GM12878 (cell line): ENCODE data around the gene RPS10. TPM values are rescaled to one million over a fixed set of nuclear protein-coding genes. Genes with fewer than 3 reads are reported as not detected.

ENCODE experiments used
- ATAC-seq: fragments of 200-7000 bp; cut with Tn5 transposase; 3 replicates; pipeline ENCODE4 v1.9.1; 2020; ENCODE audit warnings: mild to moderate bottlenecking, moderate library complexity
- BruUV-seq: library from RNA; stranded (reverse); fragments of 400-500 nt; replicated peaks from 2 replicates; lab custom pipeline; 2021; lab: Mats Ljungman, UMichigan
- CTCF ChIA-PET: fragments of 300-600 bp; sonication (Branson Sonifier 250); formaldehyde crosslinking; extraction: SDS; loops from one replicate; lab custom pipeline; 2021; ENCODE audit warnings: inconsistent platforms; lab: Yijun Ruan, JAX
- POLR2A ChIA-PET: fragments of 350-600 bp; formaldehyde crosslinking; extraction: SDS; loops from one replicate; lab custom pipeline; 2021; ENCODE audit warnings: inconsistent platforms; lab: Charles Lee
- RAD21 ChIA-PET: fragments of 300-600 bp; sonication (Branson Sonifier 250); formaldehyde crosslinking; loops from one replicate; lab custom pipeline; 2023; ENCODE audit warnings: antibody characterized with exemption; ENCODE audit not compliant: unreplicated experiment; lab: Charles Lee
- SMC1A ChIA-PET: fragments of 300-600 bp; sonication (Branson Sonifier 250); formaldehyde crosslinking; loops from one replicate; lab custom pipeline; 2023; ENCODE audit not compliant: unreplicated experiment, uncharacterized antibody; lab: Charles Lee
- DNase-seq: peaks from one replicate; pipeline ENCODE4 v3.0.0-alpha.2; 2011; ENCODE audit warnings: low read depth, low spot score
- FAIRE-seq: peaks from 3 replicates; lab custom pipeline; 2011; peaks lifted over from hg19 to GRCh38; lab: Jason Lieb, UNC
- H2AFZ ChIP-seq: 2 replicates; pipeline ENCODE4 v1.6.0; 2011; ENCODE audit warnings: low read depth, low read length, control low read depth; ENCODE audit not compliant: control insufficient read depth
- H3K27ac ChIP-seq: 2 replicates; pipeline ENCODE4 v1.5.1; 2011; ENCODE audit warnings: control low read depth; ENCODE audit not compliant: control insufficient read depth, insufficient read depth
- H3K27me3 ChIP-seq, 2 experiments: replicated peaks in 1 of 2; 2 replicates each; pipeline versions ENCODE4 v1.6.0 to v1.6.1; 2011; ENCODE audit warnings: low read length in 1 of 2; ENCODE audit not compliant: control insufficient read depth in 2 of 2, insufficient read depth in 2 of 2
- H3K36me3 ChIP-seq, 2 experiments: 2 replicates each; pipeline ENCODE4 v1.5.1; 2011; ENCODE audit warnings: low read length in 1 of 2; ENCODE audit not compliant: control insufficient read depth in 2 of 2, insufficient read depth in 2 of 2
- H3K4me1 ChIP-seq: 2 replicates; pipeline ENCODE4 v1.6.1; 2011; ENCODE audit warnings: mild to moderate bottlenecking, low read length, moderate library complexity, mixed read lengths; ENCODE audit not compliant: control insufficient read depth, insufficient read depth
- H3K4me2 ChIP-seq: 2 replicates; pipeline ENCODE4 v1.6.0; 2011; ENCODE audit warnings: control low read depth; ENCODE audit not compliant: control insufficient read depth, insufficient read depth
- H3K4me3 ChIP-seq: fragments of 200-600 bp; sonication (generic); 2 replicates; pipeline ENCODE4 v1.5.1; 2016
- H3K79me2 ChIP-seq: 2 replicates; pipeline ENCODE4 v1.6.0; 2011; ENCODE audit warnings: low read length; ENCODE audit not compliant: control insufficient read depth, insufficient read depth
- H3K9ac ChIP-seq: 2 replicates; pipeline ENCODE4 v1.8.0; 2011; ENCODE audit warnings: low read length, control low read depth, mixed read lengths; ENCODE audit not compliant: control insufficient read depth, insufficient read depth
- H3K9me3 ChIP-seq: replicated peaks from 3 replicates; pipeline ENCODE4 v1.5.1; 2011; ENCODE audit warnings: mild to moderate bottlenecking, low read length; ENCODE audit not compliant: control insufficient read depth, insufficient read depth
- H4K20me1 ChIP-seq: 2 replicates; pipeline ENCODE4 v1.6.0; 2011; ENCODE audit not compliant: control insufficient read depth, insufficient read depth
- CHD4 ChIP-seq: fragments of 200-600 bp; sonication (generic); IDR thresholded peaks from 2 replicates; pipeline ENCODE4 v1.6.1; 2016; ENCODE audit warnings: mild to moderate bottlenecking
- ETV6 ChIP-seq, 2 experiments: fragments of 450-650 bp in 1 of 2; IDR thresholded peaks in 1 of 2; conservative IDR thresholded peaks in 1 of 2; 2 replicates each; pipeline ENCODE4 v1.6.1; 2014; ENCODE audit warnings: antibody characterized with exemption in 1 of 2, borderline replicate concordance in 1 of 2, low read depth in 1 of 2, mild to moderate bottlenecking in 1 of 2, moderate library complexity in 1 of 2
- GATAD2B ChIP-seq: fragments of 450-650 bp; conservative IDR thresholded peaks from 2 replicates; pipeline ENCODE4 v1.6.1; 2017; ENCODE audit warnings: low read depth, mild to moderate bottlenecking, moderate library complexity
- MEF2B ChIP-seq: fragments of 450-650 bp; IDR thresholded peaks from 2 replicates; pipeline ENCODE4 v1.6.1; 2018; ENCODE audit warnings: mild to moderate bottlenecking, moderate library complexity; ENCODE audit not compliant: partially characterized antibody, poor library complexity, severe bottlenecking
- RUNX3 ChIP-seq: IDR thresholded peaks from 2 replicates; pipeline ENCODE4 v1.6.1; 2012; ENCODE audit warnings: low read length, inconsistent platforms
- SMC3 ChIP-seq: IDR thresholded peaks from 2 replicates; pipeline ENCODE4 v1.6.1; 2011; ENCODE audit warnings: low read length, improper control_type of control experiment, borderline replicate concordance
- SRF ChIP-seq, 2 experiments: IDR thresholded peaks; 2 replicates each; pipeline ENCODE4 v1.6.1; 2011; ENCODE audit warnings: low read depth in 2 of 2, low read length in 2 of 2, mild to moderate bottlenecking in 1 of 2, moderate library complexity in 1 of 2
- YY1 ChIP-seq: IDR thresholded peaks from 2 replicates; pipeline ENCODE4 v1.6.1; 2011; ENCODE audit warnings: low read depth, mild to moderate bottlenecking, low read length
- ZNF217 ChIP-seq: fragments of 450-650 bp; IDR thresholded peaks from 2 replicates; pipeline ENCODE4 v1.6.1; 2017; ENCODE audit warnings: antibody characterized with exemption, mild to moderate bottlenecking
- ZNF384 ChIP-seq: IDR thresholded peaks from 2 replicates; pipeline ENCODE4 v1.6.1; 2012; ENCODE audit warnings: low read depth, mild to moderate bottlenecking, low read length, improper control_type of control experiment, borderline replicate concordance
- WGBS: methylation state at CpG from one replicate; pipeline ENCODE4 v1.1.6; 2016; ENCODE audit warnings: low lambda C conversion rate; ENCODE audit not compliant: insufficient replicate concordance, insufficient coverage; ENCODE audit errors: missing lambda C conversion rate; 5-methylcytosine and 5-hydroxymethylcytosine counted together
- in situ Hi-C: fragments of 300-500 bp; cut with MboI; formaldehyde crosslinking; loops from 9 replicates; pipeline ENCODE4 v1.14.3; 2018; ENCODE audit warnings: mixed read lengths
- intact Hi-C: fragments of 100-400 bp; cut with micrococcal nuclease; formaldehyde crosslinking; loops from one replicate; pipeline ENCODE4 v1.14.2; 2022; ENCODE audit not compliant: unreplicated experiment
- polyA plus RNA-seq, 11 experiments: library from polyadenylated mRNA; depleted of rRNA in 4 of 11; unstranded in 6 of 11; stranded (reverse) in 5 of 11; fragments of >200 nt; fragmentation: Nextera tagmentation in 4 of 11; fragmentation: Illumina TruSeq in 1 of 11; extraction: Ambion mirVana in 4 of 11; extraction: Trizol in 1 of 11; gene quantifications; 1 replicate in 1 of 11; 2 replicates in 10 of 11; pipeline versions ENCODE4 v1.2.1 to v1.2.3, GENCODE V29; 2011 to 2016; ENCODE audit warnings: inconsistent platforms in 2 of 11, missing spikeins in 2 of 11, low read depth in 1 of 11
- total RNA-seq, 4 experiments: library from RNA; depleted of rRNA in 3 of 4; stranded (reverse); fragments of >200 nt in 3 of 4; fragmentation: Illumina TruSeq in 1 of 4; extraction: Trizol in 1 of 4; gene quantifications; 2 replicates each; pipeline versions ENCODE4 v1.2.1 to v1.2.3, GENCODE V29; 2013 to 2021
- TF ChIP-seq, protein P1 (sequence below): fragments of 450-650 bp; IDR thresholded peaks from 2 replicates; pipeline ENCODE4 v1.6.1; 2017; ENCODE audit warnings: low read depth, mild to moderate bottlenecking, moderate library complexity
- TF ChIP-seq, protein P2 (sequence below), 3 experiments: IDR thresholded peaks in 2 of 3; conservative IDR thresholded peaks in 1 of 3; 2 replicates each; pipeline ENCODE4 v1.5.1; 2011; ENCODE audit warnings: low read depth in 3 of 3, low read length in 3 of 3, mild to moderate bottlenecking in 3 of 3, control low read depth in 2 of 3, moderate library complexity in 2 of 3, inconsistent platforms in 1 of 3, mixed read lengths in 1 of 3; ENCODE audit not compliant: control insufficient read depth in 2 of 3, insufficient read depth in 1 of 3; ENCODE audit errors: extremely low read depth in 1 of 3
- TF ChIP-seq, protein P3 (sequence below): IDR thresholded peaks from 2 replicates; pipeline ENCODE4 v1.6.1; 2011; ENCODE audit warnings: borderline replicate concordance, low read depth, mild to moderate bottlenecking, moderate library complexity, mixed read lengths, low read length; ENCODE audit not compliant: insufficient read depth; ENCODE audit errors: extremely low read length

RPS10 gene
- total and polyA plus RNA-seq, 10 of the 15 experiments (the other 5 are each of a cell fraction or from before 2014, with no cell fraction given): 1,546 to 3,970 (median 2,813) TPM

DNA sequence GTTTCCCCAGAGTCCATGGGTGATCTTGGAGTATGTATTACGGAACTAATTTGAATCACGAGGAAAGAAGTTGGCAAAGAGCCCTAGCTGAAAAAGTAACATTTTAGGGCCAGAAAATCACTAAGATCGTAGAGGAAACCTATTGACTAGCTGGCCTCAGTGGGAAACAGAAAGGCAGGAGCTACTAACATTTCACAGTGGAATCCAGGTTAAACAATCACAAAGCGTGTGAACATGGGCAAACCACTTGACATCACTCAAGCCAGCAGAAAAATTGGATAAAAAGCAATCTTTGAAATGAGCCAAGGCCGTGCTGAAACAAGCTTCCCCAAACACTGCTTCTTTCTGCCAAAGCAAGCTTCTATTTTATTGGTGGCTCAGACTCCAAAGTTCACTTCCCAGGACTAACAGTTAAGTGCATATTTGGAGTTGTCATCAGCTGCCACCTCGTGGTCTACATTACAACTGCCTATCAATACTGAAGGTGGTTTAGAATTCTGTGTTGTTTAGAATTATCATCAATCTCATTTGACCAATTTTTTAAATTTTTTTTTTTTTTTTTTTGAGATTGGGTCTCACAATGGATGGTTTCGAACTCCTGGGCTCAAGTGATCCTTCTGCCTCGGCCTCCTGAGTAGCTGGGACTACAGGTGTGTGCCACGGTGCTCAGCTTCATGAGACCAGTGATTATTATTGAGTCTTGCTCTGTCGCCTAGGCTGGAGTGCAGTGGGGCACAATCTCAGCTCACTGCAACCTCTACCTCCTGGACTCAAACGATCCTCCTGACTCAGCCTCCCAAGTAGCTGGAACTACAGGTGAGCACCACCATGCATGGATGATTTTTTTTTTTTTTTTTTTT, 10.6 kb downstream of the RPS10 start:
- ATAC-seq: peak; percentile 85
- H3K79me2 ChIP-seq: no peaks in the 10 kb centered on the region
- H3K4me1 ChIP-seq: no peaks in the 10 kb centered on the region
- no peak overlapping the region for H3K4me2 ChIP-seq
- no peak for FAIRE-seq
- no peak overlapping the region for H3K4me3 ChIP-seq
- no TSS peak for BruUV-seq
- POLR2A ChIA-PET: interaction anchor here (0.6 to 3.5 kb wide), 6 partner anchors 10 to 196 kb away, joined by 3 to 41 read pairs (median 8); partner anchors contain the start of genes RPS10 and SMIM29
- WGBS: 72% methylated on average over 11 of the region's 11 CpGs
- CTCF ChIA-PET: interaction anchor here (0.6 to 5.1 kb wide), 46 partner anchors 10 to 986 kb away, joined by 3 to 180 read pairs (median 5); partner anchors contain the start of genes NUDT3, RPS10 and SMIM29
- RAD21 ChIA-PET: interaction anchor here (0.6 to 4.7 kb wide), 28 partner anchors 9 to 253 kb away, joined by 3 to 148 read pairs (median 3); partner anchors contain the start of genes NUDT3, RPS10 and SMIM29
- H3K27me3 ChIP-seq: no peaks in the 10 kb centered on the region
- SMC1A ChIA-PET: interaction anchor here (0.6 to 7.9 kb wide), 42 partner anchors 10 to 724 kb away, joined by 3 to 152 read pairs (median 4); partner anchors contain the start of genes HMGA1, RPS10 and SMIM29
- DNase-seq: no peak
- no peaks in the 10 kb centered on the region; the same call in 1 of the 2 replicates for H4K20me1 ChIP-seq
- intact Hi-C loops: loop anchor here (1.0 to 2.0 kb wide), 3 partner anchors 166 to 250 kb away; partner anchors contain the start of gene SMIM29
- peaks cover 10 to 32% of the 10 kb centered on the region in 2 experiments for H3K36me3 ChIP-seq
- no peak overlapping the region for H3K27ac ChIP-seq
- no peak overlapping the region for H2AFZ ChIP-seq
- in situ Hi-C loops: loop anchor here (5.0 kb wide), 1 partner anchor 173 kb away; no protein-coding TSS in a partner anchor
- no peaks in the 10 kb centered on the region for H3K9me3 ChIP-seq
- no peak overlapping the region for H3K9ac ChIP-seq
- TF ChIP-seq, protein P1, sequence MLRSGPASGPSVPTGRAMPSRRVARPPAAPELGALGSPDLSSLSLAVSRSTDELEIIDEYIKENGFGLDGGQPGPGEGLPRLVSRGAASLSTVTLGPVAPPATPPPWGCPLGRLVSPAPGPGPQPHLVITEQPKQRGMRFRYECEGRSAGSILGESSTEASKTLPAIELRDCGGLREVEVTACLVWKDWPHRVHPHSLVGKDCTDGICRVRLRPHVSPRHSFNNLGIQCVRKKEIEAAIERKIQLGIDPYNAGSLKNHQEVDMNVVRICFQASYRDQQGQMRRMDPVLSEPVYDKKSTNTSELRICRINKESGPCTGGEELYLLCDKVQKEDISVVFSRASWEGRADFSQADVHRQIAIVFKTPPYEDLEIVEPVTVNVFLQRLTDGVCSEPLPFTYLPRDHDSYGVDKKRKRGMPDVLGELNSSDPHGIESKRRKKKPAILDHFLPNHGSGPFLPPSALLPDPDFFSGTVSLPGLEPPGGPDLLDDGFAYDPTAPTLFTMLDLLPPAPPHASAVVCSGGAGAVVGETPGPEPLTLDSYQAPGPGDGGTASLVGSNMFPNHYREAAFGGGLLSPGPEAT: peak; percentile 16; the same call in 1 of the 2 replicates
- TF ChIP-seq ZNF217 (no peak), ZNF384 (no peak), GATAD2B (no peak), SRF (IDR thresholded peaks at IDR 0.05; ENCODE audit: low read depth in 2 of 2, low read length in 2 of 2) (no peak), CHD4 (no peak), MEF2B (no peak), RUNX3 (0 out of 2 replicates have a peak, but pooled peaks have one; percentile 6), YY1 (0 out of 2 replicates have a peak, but pooled peaks have one; percentile 4), SMC3 (peak; percentile 80; the same call in 1 of the 2 replicates), ETV6 (conservative IDR thresholded peaks at IDR 0.05 in 1 of 2, IDR thresholded peaks at IDR 0.05 in 1 of 2; ENCODE audit: borderline replicate concordance in 1 of 2, low read depth in 1 of 2) (no peak)
- TF ChIP-seq, protein P2, sequence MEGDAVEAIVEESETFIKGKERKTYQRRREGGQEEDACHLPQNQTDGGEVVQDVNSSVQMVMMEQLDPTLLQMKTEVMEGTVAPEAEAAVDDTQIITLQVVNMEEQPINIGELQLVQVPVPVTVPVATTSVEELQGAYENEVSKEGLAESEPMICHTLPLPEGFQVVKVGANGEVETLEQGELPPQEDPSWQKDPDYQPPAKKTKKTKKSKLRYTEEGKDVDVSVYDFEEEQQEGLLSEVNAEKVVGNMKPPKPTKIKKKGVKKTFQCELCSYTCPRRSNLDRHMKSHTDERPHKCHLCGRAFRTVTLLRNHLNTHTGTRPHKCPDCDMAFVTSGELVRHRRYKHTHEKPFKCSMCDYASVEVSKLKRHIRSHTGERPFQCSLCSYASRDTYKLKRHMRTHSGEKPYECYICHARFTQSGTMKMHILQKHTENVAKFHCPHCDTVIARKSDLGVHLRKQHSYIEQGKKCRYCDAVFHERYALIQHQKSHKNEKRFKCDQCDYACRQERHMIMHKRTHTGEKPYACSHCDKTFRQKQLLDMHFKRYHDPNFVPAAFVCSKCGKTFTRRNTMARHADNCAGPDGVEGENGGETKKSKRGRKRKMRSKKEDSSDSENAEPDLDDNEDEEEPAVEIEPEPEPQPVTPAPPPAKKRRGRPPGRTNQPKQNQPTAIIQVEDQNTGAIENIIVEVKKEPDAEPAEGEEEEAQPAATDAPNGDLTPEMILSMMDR (IDR thresholded peaks at IDR 0.05 in 2 of 3, conservative IDR thresholded peaks at IDR 0.05 in 1 of 3; ENCODE audit: control insufficient read depth in 2 of 3, extremely low read depth in 1 of 3, insufficient read depth in 1 of 3, low read depth in 3 of 3, low read length in 3 of 3): peak; percentile 44 to 73 (median 65); a peak in 5 of 6 replicates
- TF ChIP-seq, protein P3, sequence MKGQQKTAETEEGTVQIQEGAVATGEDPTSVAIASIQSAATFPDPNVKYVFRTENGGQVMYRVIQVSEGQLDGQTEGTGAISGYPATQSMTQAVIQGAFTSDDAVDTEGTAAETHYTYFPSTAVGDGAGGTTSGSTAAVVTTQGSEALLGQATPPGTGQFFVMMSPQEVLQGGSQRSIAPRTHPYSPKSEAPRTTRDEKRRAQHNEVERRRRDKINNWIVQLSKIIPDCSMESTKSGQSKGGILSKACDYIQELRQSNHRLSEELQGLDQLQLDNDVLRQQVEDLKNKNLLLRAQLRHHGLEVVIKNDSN: no peak
